Cardiac muscle cell (in vitro differentiated cells and primary cell): ENCODE measurements around the gene KHK. TPM values are rescaled to one million over a fixed set of nuclear protein-coding genes. Genes with fewer than 3 reads are reported as not detected.

ENCODE experiments used
- DNase-seq, 2 donors: peaks; one replicate each; pipeline versions ENCODE4 v3.0.0 to v3.0.0-alpha.2; 2010 to 2017; ENCODE audit warnings: low read depth in 1 of 2, low spot score in 1 of 2
- H3K27ac ChIP-seq: fragments of 200-600 bp; sonication (generic); 2 replicates; pipeline ENCODE4 v1.5.1; 2016
- H3K27me3 ChIP-seq: fragments of 200-600 bp; sonication (generic); 2 replicates; pipeline ENCODE4 v1.6.0; 2016; ENCODE audit warnings: control low read depth
- H3K36me3 ChIP-seq: fragments of 200-600 bp; sonication (generic); 2 replicates; pipeline ENCODE4 v1.5.1; 2016; ENCODE audit warnings: control low read depth
- H3K4me1 ChIP-seq: fragments of 200-600 bp; sonication (generic); 2 replicates; pipeline ENCODE4 v1.8.1; 2017; ENCODE audit warnings: low read depth, mild to moderate bottlenecking, mixed run types
- H3K4me3 ChIP-seq: fragments of 200-600 bp; sonication (generic); 2 replicates; pipeline ENCODE4 v1.5.1; 2016; ENCODE audit warnings: mild to moderate bottlenecking
- H3K9me3 ChIP-seq: fragments of 200-600 bp; sonication (generic); 2 replicates; pipeline ENCODE4 v1.5.1; 2017; ENCODE audit warnings: low read depth, mild to moderate bottlenecking, control low read depth
- CTCF ChIP-seq: IDR thresholded peaks from 2 replicates; pipeline ENCODE4 v1.5.1; 2012; ENCODE audit warnings: low read depth, mild to moderate bottlenecking, low read length
- polyA plus RNA-seq: library from polyadenylated mRNA; unstranded; fragments of >200 nt; fragmentation: Nextera tagmentation; extraction: Ambion mirVana; gene quantifications from 2 replicates; pipeline ENCODE4 v1.2.1, GENCODE V29; 2016
- total RNA-seq: library from RNA; depleted of rRNA; stranded (reverse); fragments of >200 nt; gene quantifications from 2 replicates; pipeline ENCODE4 v1.2.3, GENCODE V29; 2016

The KHK gene
- total and polyA plus RNA-seq, 2 experiments from 2014 or later = 9.6 to 12.9 TPM

- Histone ChIP-seq H3K4me3 (no peak overlapping the region), H3K27me3 (peaks cover 4% of the 10 kb centered on the region), H3K9me3 (no peaks in the 10 kb centered on the region), H3K4me1 (peaks cover under 1% of the 10 kb centered on the region), H3K27ac (no peak overlapping the region), H3K36me3 (peaks cover 4% of the 10 kb centered on the region)
- no peak for DNase-seq
- no peak for TF ChIP-seq CTCF
These were observed 41.5 kb downstream of the KHK start for GRCh38 chr2:27127883-27128667.

GRCh38 chr2:27128668-27129571 is 42.3 kb downstream of the KHK start:
- no peak overlapping the region for H3K4me3 ChIP-seq
- no peak for DNase-seq
- H3K36me3 ChIP-seq = peaks cover 4% of the 10 kb centered on the region
- H3K27ac ChIP-seq = no peak overlapping the region
- H3K9me3 ChIP-seq = no peaks in the 10 kb centered on the region
- no peaks in the 10 kb centered on the region for H3K27me3 ChIP-seq
- TF ChIP-seq CTCF = no peak
- peaks cover 5% of the 10 kb centered on the region for H3K4me1 ChIP-seq

- peaks cover 4% of the 10 kb centered on the region for H3K36me3 ChIP-seq
- TF ChIP-seq CTCF = no peak
- no peaks in the 10 kb centered on the region for H3K27me3 ChIP-seq
- no peaks in the 10 kb centered on the region for H3K9me3 ChIP-seq
- DNase-seq = no peak
- H3K27ac ChIP-seq = no peak overlapping the region
- H3K4me3 ChIP-seq = no peak overlapping the region
- peaks cover 5% of the 10 kb centered on the region for H3K4me1 ChIP-seq
These were observed 43.8 kb downstream of the KHK start for GRCh38 chr2:27130396-27130795.

- no peak for TF ChIP-seq CTCF
- no peak overlapping the region for H3K4me3 ChIP-seq
- DNase-seq = no peak
- H3K4me1 ChIP-seq = peaks cover 5% of the 10 kb centered on the region
- no peaks in the 10 kb centered on the region for H3K9me3 ChIP-seq
- peaks cover 4% of the 10 kb centered on the region for H3K36me3 ChIP-seq
- H3K27me3 ChIP-seq = no peaks in the 10 kb centered on the region
- no peak overlapping the region for H3K27ac ChIP-seq
These were observed 44.9 kb downstream of the KHK start for GRCh38 chr2:27131429-27131828.

- DNase-seq = no peak
- peaks cover 5% of the 10 kb centered on the region for H3K4me1 ChIP-seq
- peaks cover 4% of the 10 kb centered on the region for H3K36me3 ChIP-seq
- no peaks in the 10 kb centered on the region for H3K9me3 ChIP-seq
- H3K4me3 ChIP-seq = peak overlapping the region; percentile 94
- H3K27me3 ChIP-seq = no peaks in the 10 kb centered on the region
- peak overlapping the region; percentile 85 for H3K27ac ChIP-seq
- TF ChIP-seq CTCF = no peak
These were observed 46.8 kb downstream of the KHK start for GRCh38 chr2:27133195-27133875.
